NCI-H2107 (cell line): ENCODE data around the gene RBM17.
"Not testable (repeated sequence)": the region's sequence is repeated elsewhere in the genome, so short reads cannot be mapped to it uniquely, and the experiment has no call there.

Experiments used
- DNase-seq: peaks from one replicate; lab custom pipeline; 2025; lab: John Stamatoyannopoulos, UW

The RBM17 gene

GRCh38 chr10:6080417-6080973 lies 8.3 kb upstream of the RBM17 start:
- DNase-seq, result no peak

- no peak for DNase-seq
These were observed 6.1 kb upstream of the RBM17 start for GRCh38 chr10:6082496-6083395.

- no peak for DNase-seq
These were observed 5.0 kb upstream of the RBM17 start for GRCh38 chr10:6083523-6084475.

GRCh38 chr10:6086375-6087233 lies 2.2 kb upstream of the RBM17 start:
- DNase-seq, result peak; percentile 32

GRCh38 chr10:6089334-6090219 lies 743 bp downstream of the RBM17 start:
- DNase-seq, result no peak

GRCh38 chr10:6091630-6092029 lies 2.8 kb downstream of the RBM17 start:
- DNase-seq, result no peak

- no peak for DNase-seq
These were observed 3.9 kb downstream of the RBM17 start for GRCh38 chr10:6092731-6093130.

GRCh38 chr10:6095810-6096570 lies 7.2 kb downstream of the RBM17 start:
- no peak for DNase-seq

- DNase-seq, result no peak
These were observed 8.2 kb downstream of the RBM17 start for GRCh38 chr10:6097063-6097462.

- no peak for DNase-seq
These were observed 9.3 kb downstream of the RBM17 start for GRCh38 chr10:6098156-6098555.

- DNase-seq, result no peak
These were observed 11.5 kb downstream of the RBM17 start for GRCh38 chr10:6100370-6100769.

GRCh38 chr10:6101181-6101580 lies 12.3 kb downstream of the RBM17 start:
- no peak for DNase-seq

GRCh38 chr10:6102128-6102527 lies 13.3 kb downstream of the RBM17 start:
- DNase-seq, result no peak

GRCh38 chr10:6103591-6103990 lies 14.8 kb downstream of the RBM17 start:
- no peak for DNase-seq

- DNase-seq, result not testable (repeated sequence)
These were observed 18.8 kb downstream of the RBM17 start for GRCh38 chr10:6107616-6108015.

GRCh38 chr10:6108072-6108471 lies 19.2 kb downstream of the RBM17 start:
- DNase-seq, result no peak

GRCh38 chr10:6108631-6109443 lies 20.0 kb downstream of the RBM17 start:
- DNase-seq, result no peak

GRCh38 chr10:6109444-6109775 lies 20.6 kb downstream of the RBM17 start:
- no peak for DNase-seq

- DNase-seq, result no peak
These were observed 21.3 kb downstream of the RBM17 start for GRCh38 chr10:6110136-6110535.
